Thoracic aorta (tissue), 2 donors: Measurements from ENCODE around the gene NKX1-2. TPM values are rescaled to one million over a fixed set of nuclear protein-coding genes. Genes with fewer than 3 reads are reported as not detected.
A peak's percentile ranks its signal among the peaks of the same experiment; 100 is the strongest.

Source experiments
- ATAC-seq: fragments of 150-250 bp; one replicate; pipeline ENCODE4 v1.8.0; 2017; ENCODE audit warnings: low read depth; ENCODE audit not compliant: insufficient number of reproducible peaks, low FRiP score
- DNase-seq: peaks from one replicate; pipeline ENCODE4 v3.0.0-alpha.2; 2020; ENCODE audit warnings: low spot score
- H3K27ac ChIP-seq, 2 donors: fragments of 200-600 bp; sonication (generic); 1 replicate in 1 of 2; 2 replicates in 1 of 2; pipeline ENCODE4 v1.5.1; 2016; ENCODE audit warnings: mild to moderate bottlenecking in 2 of 2, moderate library complexity in 2 of 2
- H3K27me3 ChIP-seq: fragments of 200-600 bp; sonication (generic); replicated peaks from 2 replicates; pipeline ENCODE4 v1.6.0; 2016; ENCODE audit warnings: mild to moderate bottlenecking; ENCODE audit not compliant: insufficient read depth
- H3K36me3 ChIP-seq: fragments of 200-600 bp; sonication (generic); one replicate; pipeline ENCODE4 v1.5.1; 2016
- H3K4me1 ChIP-seq, 2 donors: fragments of 200-600 bp; sonication (generic); 1 replicate in 1 of 2; 2 replicates in 1 of 2; pipeline versions ENCODE4 v1.5.1 to v1.6.0; 2016; ENCODE audit warnings: low read depth in 2 of 2, mild to moderate bottlenecking in 1 of 2; ENCODE audit not compliant: control insufficient read depth in 1 of 2
- H3K4me3 ChIP-seq: fragments of 200-600 bp; sonication (generic); 2 replicates; pipeline ENCODE4 v1.5.1; 2016; ENCODE audit warnings: mild to moderate bottlenecking
- H3K9me3 ChIP-seq: fragments of 200-600 bp; sonication (generic); 2 replicates; pipeline ENCODE4 v1.5.1; 2016
- total RNA-seq, 2 donors: library from RNA; depleted of rRNA; stranded (reverse); fragments of >200 nt; gene quantifications; one replicate each; pipeline versions ENCODE4 v1.1.0 to v1.2.3, GENCODE V29; 2016
- TF ChIP-seq, protein P1 (sequence below): fragments of 200-600 bp; sonication (generic); IDR thresholded peaks from one replicate; pipeline ENCODE4 v1.5.1; 2019; ENCODE audit warnings: antibody characterized with exemption

NKX1-2 gene
- total RNA-seq, 2 donors from 2014 or later, result not detected

DNA sequence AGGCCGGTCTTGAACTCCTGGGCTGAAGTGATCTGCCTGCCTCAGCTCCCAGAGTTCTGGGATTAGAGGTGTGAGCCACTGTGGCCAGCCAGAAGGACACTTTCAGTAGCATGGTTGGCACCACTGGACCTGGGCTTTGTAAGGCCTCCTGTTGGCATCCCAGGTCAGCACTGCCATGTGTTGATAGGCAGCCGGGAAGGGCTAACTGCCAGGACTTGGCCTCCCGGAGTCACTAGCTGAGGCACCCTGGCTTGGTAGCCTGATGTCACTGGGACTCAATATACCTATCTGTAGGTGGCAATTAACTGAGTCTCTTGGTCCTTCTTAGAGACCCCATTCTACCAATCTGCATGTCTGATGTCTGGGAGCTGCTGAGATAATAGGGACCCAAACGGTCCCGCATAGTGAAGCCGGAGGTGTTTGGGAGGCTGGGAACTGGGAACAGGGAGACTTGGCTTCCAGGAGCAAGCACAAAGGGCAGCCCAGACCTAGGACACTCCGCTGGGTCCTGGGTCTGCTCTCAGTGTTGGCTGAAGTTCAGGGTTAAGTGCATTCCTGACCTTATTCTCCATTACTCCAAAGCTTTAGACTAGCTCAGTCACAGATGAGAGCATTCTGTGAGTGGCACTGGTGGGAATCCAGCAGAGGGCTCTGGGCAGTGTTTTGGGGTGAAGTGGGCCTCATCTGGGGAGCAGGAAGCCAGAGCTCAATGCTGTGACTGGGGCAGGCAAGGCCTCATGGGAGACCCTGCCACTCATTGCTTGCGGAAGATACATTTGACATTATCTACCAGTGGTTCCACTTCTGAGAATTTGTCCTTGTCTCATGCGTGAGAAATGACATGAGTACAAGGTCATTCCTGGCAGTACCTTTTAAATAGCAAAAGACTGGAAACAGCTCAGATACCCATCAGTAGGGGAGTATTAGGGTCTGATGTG, 14.5 kb upstream of the NKX1-2 start:
- H3K4me3 ChIP-seq, result no peak overlapping the region
- H3K36me3 ChIP-seq, result no peaks in the 10 kb centered on the region
- ATAC-seq (no peak), DNase-seq (no peak)
- H3K27ac ChIP-seq, result no peak overlapping the region
- TF ChIP-seq, protein P1, sequence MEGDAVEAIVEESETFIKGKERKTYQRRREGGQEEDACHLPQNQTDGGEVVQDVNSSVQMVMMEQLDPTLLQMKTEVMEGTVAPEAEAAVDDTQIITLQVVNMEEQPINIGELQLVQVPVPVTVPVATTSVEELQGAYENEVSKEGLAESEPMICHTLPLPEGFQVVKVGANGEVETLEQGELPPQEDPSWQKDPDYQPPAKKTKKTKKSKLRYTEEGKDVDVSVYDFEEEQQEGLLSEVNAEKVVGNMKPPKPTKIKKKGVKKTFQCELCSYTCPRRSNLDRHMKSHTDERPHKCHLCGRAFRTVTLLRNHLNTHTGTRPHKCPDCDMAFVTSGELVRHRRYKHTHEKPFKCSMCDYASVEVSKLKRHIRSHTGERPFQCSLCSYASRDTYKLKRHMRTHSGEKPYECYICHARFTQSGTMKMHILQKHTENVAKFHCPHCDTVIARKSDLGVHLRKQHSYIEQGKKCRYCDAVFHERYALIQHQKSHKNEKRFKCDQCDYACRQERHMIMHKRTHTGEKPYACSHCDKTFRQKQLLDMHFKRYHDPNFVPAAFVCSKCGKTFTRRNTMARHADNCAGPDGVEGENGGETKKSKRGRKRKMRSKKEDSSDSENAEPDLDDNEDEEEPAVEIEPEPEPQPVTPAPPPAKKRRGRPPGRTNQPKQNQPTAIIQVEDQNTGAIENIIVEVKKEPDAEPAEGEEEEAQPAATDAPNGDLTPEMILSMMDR, result no peak
- no peaks in the 10 kb centered on the region for H3K27me3 ChIP-seq
- H3K4me1 ChIP-seq, result peaks cover 0 to 4% of the 10 kb centered on the region in 2 donors
- H3K9me3 ChIP-seq, result no peaks in the 10 kb centered on the region

DNA sequence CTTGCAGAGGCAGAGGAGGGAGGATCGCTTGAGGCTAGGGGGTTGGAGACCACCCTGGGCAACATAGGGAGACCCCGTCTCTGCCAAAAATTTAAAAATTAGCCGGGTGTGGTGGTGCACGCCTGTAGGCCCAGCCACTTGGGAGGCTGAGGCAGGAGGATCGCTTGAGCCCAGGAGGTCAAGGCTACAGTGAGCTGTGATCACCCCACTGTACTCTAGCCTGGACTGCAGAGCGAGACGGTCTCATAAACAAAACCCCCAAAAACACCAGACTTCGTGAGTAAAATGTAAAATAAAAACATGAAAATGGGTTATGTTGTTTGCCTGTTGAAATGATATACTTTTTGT, 12.5 kb upstream of the NKX1-2 start:
- no peaks in the 10 kb centered on the region for H3K36me3 ChIP-seq
- no peaks in the 10 kb centered on the region for H3K27me3 ChIP-seq
- ATAC-seq (no peak), DNase-seq (no peak)
- TF ChIP-seq, protein P1, result no peak
- H3K4me3 ChIP-seq, result peak overlapping the region; percentile 86
- H3K4me1 ChIP-seq, result peaks cover 0 to 4% of the 10 kb centered on the region in 2 donors
- H3K9me3 ChIP-seq, result no peaks in the 10 kb centered on the region
- no peak overlapping the region for H3K27ac ChIP-seq

DNA sequence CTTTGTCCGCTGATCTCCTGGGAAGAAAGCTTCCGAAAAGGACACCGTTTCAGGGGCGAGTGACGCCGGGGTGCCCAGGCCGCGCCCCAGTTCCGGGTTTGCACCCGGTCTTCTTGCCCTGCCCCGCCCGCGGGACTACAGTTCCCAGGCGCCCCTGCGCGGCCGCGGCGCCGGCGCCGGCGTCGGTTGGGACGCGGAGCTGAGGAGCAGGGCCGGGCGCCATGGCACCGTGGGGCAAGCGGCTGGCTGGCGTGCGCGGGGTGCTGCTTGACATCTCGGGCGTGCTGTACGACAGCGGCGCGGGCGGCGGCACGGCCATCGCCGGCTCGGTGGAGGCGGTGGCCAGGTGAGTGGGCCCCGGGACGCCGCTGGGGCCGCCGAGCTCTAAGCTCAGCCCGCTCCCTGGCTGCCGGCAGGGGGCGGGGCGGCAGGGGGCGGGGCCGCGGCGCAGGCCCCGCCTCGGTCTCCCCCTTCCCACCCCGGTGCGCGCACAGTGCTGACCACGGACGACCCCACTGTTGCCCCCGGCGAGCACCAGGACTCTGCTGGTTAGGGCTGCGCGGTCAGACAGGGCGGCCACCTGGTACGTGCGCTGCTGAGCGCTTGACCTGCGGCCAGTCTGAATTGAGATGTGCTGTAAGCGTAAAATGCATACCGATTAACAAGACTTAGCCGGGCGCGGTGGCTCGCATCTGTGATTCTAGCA, 12.0 kb upstream of the NKX1-2 start, which contains the start of gene LHPP:
Gene LHPP (plus strand): TSS at position 182 of the 706 bp plus-strand sequence. CDS start 40 bp downstream, at position 222.
- Histone ChIP-seq H3K27ac (peak within 1 kb of the TSS; percentile 60 to 72), H3K4me1 (peaks cover 0 to 4% of the 10 kb centered on the region in 2 donors), H3K4me3 (peak within 1 kb of the TSS; percentile 86), H3K27me3 (no peaks in the 10 kb centered on the region), H3K9me3 (no peaks in the 10 kb centered on the region), H3K36me3 (no peaks in the 10 kb centered on the region)
- ATAC-seq, result peak; percentile 91
- TF ChIP-seq, protein P1, result peak; percentile 40
- DNase-seq, result peak; percentile 24

DNA sequence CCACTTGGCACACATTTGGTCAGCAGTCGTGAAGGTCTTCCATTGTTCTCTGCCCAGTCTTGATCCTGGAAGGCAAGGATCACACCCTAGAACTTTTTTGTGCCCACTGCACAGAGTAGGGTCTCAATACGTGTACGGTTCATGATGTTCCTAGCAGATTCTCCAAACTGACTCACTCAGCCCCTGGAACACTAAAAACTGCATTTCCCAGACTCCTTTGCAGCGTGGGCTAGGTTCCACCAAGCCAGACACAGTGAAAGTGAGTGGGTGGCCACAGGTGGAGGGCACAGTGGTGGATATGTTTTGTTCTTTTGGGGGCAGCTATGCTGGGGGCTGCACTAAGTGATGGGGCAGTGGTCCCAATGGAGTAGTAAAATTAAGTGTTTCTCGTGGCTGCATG, 10.3 kb upstream of the NKX1-2 start:
- Histone ChIP-seq H3K27ac (no peak overlapping the region), H3K27me3 (no peaks in the 10 kb centered on the region), H3K4me3 (no peak overlapping the region), H3K9me3 (no peaks in the 10 kb centered on the region), H3K4me1 (peaks cover 0 to 4% of the 10 kb centered on the region in 2 donors), H3K36me3 (no peaks in the 10 kb centered on the region)
- ATAC-seq (no peak), DNase-seq (no peak)
- TF ChIP-seq, protein P1, result no peak

DNA sequence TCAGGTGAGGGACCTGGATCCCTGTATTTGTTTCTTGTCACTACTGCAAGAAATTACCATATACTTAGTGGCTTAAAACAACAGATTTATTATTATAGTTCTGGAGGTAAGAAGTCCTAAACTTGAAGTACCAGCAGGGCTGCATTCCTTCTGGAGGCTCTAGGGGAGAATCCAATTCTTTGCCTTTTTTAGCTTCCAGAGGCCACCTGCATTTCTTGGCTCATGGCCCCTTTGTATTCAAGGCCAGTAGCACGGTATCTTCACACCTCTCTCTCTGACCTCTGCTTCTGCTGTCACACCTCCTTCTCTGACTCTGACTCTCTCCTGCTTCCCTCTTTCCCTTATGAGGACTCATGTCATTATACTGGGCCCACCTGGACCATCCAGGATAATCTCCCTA, 9.6 kb upstream of the NKX1-2 start:
- ATAC-seq, result no peak
- Histone ChIP-seq H3K4me3 (no peak overlapping the region), H3K36me3 (no peaks in the 10 kb centered on the region), H3K4me1 (peaks cover 0 to 4% of the 10 kb centered on the region in 2 donors), H3K9me3 (no peaks in the 10 kb centered on the region), H3K27ac (no peak overlapping the region), H3K27me3 (no peaks in the 10 kb centered on the region)
- TF ChIP-seq, protein P1, result no peak
- DNase-seq, result no peak
